Middle frontal gyrus (tissue), 1 donor: ENCODE data around the gene NARS2.
"Not testable (repeated sequence)": the region's sequence is repeated elsewhere in the genome, so short reads cannot be mapped to it uniquely, and the experiment has no call there.

Source experiments
- DNase-seq: peaks from one replicate; pipeline ENCODE4 v3.0.0-alpha.2; 2015; ENCODE audit warnings: low spot score; ENCODE audit errors: extremely low spot score

Gene NARS2

DNA sequence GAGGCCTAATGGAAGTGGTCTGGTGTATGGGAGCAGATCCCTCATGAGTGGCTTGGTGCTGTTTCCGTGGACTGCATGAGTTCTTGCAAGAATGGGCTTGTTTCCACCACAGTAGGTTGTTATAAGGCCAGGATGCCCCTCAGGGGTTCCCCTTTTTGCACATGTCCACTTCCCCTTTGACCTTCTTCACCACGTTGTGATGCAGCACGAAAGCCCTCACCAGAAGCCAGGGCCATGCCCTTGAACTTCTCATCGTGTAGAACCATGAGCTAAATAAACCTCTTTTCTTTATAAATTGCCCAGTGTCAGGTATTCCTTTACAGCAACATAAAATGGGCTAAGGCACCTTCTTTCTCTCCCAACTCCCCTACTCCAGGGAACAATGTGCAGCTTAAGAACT is 2.8 kb upstream of the NARS2 start:
- DNase-seq: no peak

DNA sequence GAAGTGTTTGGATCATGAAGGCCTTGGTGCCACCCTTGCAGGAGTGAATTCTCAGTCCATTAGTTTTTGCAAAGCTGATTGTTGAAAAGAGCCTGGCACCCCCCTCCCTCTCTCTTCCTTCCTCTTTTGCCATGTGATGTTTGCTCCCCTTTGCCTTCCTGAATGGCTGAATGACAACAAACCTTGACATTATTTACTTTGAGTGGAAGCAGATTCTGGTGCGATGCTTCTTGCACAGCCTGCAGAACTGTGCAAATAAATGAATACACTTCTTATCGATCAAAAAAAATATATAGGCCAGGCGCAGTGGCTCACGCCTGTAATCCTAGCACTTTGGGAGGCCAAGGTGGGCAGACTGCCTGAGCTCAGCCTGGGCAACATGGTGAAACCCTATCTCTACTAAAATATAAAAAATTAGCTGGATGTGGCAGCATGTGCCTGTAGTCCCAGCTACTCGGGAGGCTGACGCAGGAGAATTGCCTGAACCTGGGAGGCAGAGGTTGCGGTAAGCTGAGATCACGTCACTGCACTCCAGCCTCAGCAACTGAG is 2.0 kb upstream of the NARS2 start:
- no peak for DNase-seq

DNA sequence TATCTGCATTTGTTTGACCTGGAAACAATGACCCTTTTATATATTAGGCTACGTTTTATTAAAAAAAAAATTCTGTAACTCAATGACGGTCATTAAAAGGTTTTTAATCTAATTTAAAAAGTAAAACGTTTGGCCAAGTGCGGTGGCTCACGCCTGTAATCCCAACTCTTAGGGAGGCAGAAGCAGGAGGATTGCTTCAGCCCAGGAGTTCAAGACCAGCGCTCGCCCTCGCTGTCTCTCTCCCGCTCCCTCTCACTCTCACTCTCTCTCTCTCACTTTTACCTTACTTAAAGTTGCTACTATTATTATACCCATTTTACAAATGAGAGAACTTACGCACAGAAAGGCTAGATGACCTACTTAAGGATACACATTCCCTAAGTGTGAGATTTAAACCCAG is 814 bp upstream of the NARS2 start:
- DNase-seq: no peak

DNA sequence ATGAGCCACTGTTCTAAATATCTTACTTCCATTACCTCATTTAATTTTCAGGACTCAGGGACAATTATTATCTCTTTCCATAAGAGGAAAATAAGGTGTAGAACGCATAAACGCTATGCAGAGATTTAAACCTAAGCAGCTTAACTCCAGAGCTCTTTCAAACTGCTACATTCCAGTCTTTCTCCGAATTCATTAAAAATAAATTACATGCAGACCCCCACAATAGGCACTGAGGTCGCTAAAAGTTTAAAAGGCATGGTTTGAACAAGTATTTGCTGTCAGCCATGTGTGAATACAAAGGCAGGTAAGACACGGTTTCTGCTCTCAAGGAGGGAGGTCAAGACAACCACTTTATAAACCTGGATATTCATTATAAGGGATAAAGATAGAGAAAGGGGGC is 983 bp downstream of the NARS2 start:
- no peak for DNase-seq

DNA sequence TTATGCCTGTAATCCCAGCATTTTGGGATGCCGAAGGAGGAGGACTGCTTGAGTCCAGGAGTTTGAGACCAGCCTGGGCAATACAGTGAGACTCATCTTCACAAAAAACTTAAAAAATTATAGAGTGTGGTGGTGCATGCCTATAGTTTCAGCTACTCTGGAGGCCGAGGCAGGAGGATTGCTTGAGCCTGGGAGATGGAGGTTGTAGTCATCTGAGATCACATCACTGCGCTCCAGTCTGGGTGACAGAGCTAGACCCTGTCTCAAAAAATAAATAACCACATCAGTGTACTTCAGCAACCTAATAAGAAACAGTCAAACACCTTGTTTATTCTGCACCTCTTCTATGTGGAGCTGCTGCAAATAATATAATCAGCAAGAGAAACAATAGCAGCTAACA is 1.4 kb downstream of the NARS2 start:
- no peak for DNase-seq

DNA sequence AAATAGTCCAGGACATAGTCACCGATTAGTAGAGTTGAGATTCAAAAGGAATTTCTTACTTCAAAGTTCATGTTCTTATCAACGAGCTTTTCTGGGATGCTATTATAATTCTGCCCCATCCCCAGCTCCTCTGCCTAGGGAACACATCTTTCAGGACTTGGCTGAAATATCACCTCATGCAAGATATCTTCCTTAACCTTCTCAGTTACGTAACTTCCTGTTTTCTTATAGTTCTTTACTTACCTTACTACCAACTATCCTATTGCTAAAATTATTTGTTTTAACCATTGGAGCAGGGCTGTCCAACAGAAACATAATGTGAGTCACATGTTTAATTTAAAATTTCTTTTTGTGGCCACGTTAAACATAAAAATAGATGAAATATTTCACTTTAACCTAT is 2.3 kb downstream of the NARS2 start:
- DNase-seq: no peak

DNA sequence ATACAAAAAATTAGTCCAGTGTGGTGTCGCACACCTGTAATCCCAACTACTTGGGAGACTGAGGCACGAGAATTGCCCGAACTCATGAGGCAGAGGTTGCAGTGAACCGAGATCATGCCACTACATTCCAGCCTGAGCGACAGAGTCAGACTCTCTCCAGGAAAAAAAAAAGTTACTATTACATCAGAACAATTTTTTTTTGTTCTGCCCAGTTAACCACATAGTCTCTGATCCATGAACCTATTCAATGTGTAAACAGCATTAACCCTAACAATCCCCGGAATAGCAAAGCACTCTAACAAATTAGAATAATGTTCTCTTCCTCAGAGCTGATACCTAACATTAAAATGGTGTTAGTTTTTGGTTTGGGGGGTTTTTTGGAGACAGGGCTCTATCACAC is 4.6 kb downstream of the NARS2 start:
- DNase-seq: no peak

DNA sequence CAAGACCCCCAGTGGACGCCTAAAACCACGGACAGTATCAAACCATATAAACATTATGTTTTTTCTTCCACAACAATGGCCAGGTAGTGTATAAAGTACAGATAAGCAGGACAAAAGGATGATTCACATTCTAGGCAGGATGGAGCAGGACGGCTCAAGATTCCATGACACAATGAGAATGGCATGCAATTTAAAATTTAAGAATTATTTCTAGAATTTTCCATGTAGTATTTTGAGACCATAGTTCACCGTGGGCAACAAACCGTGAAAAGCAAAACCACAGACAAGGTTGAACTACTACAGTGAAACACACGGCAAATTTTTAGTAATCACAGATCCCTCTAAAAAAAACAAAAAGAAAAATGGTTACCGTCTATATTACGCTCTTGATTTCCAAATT is 7.5 kb downstream of the NARS2 start:
- DNase-seq: no peak

DNA sequence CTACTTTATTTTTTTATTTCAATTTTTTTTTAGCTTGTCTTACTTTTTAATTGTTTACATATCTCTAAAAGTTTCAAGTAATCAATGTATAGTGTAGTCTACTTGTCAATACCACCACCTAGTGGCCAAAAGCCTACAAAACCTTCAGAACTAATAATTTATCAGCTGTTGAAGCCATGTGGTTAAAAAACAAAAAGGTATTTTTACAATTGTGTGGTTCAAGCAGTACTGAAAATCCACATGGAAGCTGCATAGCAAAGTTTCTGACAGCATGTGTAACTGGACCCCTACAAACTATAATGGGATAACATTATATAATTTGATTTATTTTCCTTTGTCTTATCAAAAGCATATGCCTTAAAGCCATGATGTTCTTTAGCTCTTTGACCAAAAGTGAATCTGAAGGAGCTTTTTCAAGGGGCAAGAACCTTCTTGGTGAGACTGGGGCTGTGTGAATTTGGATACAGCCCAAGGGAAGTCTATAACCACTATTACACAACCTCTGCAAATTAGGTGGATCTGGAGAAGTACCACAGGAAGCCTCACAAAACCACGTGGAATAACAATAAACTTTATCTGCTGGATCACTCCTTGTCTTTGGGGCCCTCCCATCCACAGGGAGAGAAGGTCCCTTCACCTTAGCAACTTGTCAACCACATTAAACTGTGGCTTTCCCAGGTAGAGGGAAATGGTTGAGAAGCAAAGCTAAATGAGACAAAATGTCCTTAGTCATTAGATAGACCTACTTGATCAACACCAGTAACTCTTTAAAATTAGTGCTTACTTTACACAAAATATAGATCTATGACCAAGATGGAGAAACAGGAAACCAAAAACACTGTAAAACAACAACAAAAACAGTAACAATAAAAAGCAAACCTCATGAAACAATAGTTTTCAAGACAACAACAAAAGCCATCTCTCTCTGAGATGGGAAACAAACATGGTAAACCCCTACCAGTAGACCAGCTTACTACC is 9.9 kb downstream of the NARS2 start:
- DNase-seq: peak; percentile 72

DNA sequence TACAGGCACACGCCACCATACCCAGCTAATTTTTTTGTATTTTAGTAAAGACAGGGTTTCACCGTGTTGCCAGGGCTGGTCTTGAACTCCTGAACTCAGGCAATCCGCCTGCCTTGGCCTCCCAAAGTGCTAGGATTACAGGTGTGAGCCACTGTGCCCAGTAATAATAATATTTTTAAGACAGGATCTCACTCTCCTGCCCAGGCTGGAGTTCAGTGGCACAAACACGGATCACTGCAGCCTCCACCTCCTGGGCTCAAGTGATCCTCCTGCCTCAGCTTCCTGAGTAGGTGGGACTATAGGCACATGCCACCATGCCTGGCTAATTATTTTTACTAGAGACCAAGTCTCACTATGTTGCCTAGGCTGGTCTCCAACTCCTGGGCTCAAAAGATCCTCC is 10.6 kb downstream of the NARS2 start:
- DNase-seq: not testable (repeated sequence)

DNA sequence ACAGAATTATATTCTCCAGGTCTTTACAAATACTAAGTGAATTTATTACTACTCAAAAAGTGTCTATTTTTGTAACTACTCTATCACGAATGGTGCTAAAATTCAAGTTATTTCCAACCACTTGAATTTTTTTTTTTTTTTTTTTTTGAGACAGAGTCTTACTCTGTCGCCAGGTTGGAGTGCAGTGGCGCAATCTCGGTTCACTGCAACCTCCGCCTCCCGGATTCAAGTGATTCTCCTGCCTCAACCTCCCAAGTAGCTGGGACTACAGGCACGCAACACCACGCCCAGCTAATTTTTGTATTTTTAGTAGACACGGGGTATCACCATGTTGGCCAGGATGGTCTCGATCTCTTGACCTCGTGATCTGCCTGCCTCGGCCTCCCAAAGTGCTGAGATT is 11.6 kb downstream of the NARS2 start:
- not testable (repeated sequence) for DNase-seq

DNA sequence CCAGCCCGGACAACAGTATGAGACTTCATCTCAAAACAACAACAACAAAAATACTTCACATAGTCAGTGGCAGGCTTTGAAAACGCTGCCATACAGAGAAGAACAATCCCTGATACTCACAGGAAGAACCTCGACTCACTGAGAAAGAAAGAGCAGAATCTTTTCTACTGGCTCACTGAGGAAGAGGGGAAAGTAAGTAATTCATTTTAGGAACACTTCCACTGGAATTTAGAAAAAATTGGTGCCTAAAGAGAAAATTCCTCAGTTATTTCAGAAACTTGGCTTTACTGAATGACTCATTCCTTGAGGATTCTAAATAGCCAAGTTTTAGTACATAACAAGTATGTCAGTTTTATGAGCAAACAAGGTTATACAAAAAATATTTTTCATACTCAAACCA is 12.3 kb downstream of the NARS2 start:
- DNase-seq: no peak

DNA sequence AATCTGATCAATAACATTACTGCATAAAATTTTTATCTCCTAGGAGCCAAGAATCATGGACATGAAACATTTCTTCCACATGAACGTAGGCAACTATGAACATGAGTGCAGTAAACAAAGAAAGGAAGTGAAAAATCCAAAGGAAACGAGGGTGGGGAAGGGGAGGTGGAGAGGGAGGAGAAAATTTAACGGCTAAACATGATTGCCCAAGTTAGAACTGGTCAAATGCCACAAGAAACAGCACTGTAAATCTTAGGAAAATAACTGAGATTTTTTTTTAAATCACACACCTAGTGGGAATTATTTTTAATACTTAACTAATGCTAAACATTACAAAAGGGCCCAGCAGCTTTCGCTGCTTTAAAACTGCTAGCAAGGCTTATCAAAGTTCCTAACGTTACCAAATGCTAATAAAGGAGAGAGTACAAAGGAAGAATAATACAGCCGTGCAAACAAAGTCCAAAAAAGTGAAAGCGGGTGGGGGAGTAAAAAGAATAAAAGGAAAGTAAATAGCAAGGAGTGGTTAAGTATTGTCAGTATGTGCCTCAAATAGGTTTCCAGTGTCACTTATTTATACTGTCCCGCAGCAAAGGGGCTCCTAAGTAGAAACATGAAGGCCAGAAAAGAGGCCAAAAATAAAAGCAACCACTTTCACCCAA is 13.7 kb downstream of the NARS2 start:
- DNase-seq: no peak

DNA sequence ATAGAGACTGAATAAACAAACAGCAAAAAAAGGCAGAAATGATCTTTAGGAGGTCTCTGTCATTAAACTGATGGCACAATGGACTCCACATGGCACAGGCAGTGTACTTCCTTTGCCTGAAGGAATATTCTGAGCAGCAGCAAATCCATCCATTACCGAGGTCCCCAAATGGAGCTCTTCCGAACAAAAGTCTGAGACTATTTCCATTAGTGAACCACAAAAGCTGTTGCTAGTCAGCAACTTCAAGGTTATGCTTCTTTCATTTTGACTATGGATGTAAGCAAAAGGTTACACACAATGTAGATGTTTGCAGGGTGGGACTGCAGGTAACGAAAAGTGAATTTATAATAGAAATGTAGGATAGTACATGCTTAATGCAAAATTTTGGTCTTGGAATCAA is 14.5 kb downstream of the NARS2 start:
- DNase-seq: no peak

DNA sequence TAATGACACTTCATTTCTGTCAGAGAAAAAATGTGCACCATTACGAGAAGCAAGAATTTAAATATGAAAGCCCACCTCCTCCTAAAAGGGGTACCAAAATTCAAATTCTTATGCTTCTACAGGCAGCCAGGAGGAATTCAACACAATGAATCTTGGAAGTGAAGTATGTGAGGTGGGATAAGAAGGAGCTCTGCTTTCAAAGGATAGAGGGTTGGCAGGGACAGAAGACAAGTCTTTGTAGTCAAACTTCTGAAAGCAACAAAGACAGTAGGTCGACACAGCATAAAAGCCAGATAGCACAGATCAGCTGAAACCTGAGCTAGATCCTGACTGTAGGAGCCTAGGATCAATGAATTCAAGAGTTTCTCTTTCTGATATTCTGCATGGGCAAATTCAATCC is 17.4 kb downstream of the NARS2 start:
- no peak for DNase-seq

DNA sequence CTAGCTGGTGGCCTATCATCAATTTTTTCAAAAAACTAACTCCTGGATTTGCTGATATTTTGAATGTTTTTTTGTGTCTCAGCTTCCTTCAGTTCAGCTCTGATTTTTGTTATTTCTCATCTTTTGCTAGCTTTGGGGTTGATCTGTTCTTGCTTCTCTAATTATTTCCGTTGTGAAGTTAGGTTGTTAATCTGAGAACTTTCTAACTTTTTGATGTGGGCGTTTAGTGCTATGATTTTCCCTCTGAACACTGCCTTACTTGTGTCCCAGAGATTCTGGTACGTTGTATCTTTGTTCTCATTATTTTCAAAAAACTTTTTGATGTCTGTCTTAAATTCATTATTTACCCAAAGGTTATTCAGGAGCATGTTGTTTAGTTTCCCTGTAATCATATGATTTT is 19.1 kb downstream of the NARS2 start:
- DNase-seq: no peak

DNA sequence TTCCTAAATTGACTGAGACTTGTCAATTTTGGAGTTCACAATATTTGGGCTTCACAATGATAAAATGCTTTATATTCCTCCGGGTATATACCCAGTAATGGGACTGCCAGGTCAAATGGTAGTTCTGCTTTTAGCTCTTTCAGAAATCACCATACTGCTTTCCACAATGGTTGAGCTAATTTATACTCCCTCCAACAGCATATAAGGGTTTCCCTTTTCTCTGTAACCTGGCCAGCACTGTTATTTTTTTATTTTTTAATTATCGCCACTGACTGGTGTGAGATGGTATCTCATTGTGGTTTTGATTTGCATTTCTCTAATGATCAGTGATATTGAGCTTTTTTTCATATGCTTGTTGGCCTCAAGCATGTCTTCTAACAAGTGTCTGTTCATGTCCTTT is 21.8 kb downstream of the NARS2 start:
- no peak for DNase-seq

DNA sequence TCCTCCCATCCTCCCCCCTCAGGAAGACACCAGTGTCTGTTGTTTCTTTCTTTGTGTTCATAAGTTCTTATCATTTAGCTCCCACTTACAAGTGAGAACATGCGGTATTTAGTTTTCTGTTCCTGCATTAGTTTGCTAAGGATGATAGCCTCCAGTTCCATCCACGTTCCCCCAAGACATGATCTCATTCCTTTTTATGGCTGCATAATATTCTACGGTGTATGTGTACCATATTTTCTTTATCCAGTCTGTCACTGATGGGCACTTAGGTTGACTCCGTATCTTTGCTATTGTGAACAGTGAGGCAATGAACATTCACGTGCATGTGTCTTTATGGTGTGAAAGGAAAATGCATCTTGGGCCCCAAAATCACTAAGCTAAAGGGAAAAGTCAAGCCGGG is 22.5 kb downstream of the NARS2 start:
- not testable (repeated sequence) for DNase-seq

DNA sequence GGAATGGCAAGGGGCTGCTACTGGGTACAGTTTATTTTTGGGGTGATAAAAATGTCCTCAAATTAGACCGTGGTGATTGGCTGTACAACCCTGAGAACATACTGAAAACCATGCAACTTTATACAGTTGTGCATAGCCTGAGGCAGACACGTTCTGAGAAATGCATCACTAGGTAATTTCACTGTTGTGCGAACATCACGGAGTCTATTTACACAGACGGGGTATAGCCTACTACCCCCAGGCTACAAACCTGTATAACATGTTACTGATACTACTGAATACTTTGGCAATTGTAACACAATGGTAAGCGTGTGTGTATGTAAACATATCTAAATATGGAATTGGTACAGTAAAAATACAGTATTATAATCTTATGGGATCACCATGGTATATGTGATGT is 23.6 kb downstream of the NARS2 start:
- DNase-seq: no peak

DNA sequence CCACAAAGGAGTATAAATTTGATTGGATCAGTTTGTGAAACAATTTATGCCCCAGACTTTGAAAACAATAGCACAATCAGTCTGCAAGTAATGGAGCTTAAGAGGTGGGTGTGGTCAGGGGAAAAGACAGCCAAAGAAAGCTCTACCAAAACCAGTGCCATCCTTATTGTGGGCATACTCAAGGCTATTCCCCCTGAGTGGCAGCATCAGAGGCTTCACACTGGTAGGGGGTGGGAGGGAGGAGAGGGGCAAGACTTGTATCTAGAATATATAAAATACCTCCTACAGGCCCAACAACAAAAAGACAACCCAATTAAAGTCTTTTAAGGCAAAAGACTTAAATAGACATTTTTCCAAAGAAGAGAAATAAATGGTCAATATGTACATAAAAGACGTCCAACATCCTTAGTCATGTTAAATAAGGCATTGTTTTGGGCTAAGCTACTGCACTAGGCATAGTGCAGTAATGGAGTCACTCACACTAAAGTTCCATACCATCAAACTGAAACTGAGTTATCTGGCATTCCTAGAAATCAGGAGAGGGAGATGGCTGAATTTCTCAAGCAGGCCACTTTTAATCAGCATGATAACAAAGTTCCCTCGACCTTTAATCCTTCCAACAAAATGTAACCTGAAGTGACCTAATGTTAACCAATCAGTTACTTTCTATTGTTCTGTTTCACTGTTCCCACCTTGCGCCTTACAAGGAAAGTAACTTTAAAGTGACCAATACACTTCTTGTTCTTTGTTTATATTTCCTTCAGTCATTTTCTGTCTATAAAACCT is 24.8 kb downstream of the NARS2 start:
- no peak for DNase-seq

DNA sequence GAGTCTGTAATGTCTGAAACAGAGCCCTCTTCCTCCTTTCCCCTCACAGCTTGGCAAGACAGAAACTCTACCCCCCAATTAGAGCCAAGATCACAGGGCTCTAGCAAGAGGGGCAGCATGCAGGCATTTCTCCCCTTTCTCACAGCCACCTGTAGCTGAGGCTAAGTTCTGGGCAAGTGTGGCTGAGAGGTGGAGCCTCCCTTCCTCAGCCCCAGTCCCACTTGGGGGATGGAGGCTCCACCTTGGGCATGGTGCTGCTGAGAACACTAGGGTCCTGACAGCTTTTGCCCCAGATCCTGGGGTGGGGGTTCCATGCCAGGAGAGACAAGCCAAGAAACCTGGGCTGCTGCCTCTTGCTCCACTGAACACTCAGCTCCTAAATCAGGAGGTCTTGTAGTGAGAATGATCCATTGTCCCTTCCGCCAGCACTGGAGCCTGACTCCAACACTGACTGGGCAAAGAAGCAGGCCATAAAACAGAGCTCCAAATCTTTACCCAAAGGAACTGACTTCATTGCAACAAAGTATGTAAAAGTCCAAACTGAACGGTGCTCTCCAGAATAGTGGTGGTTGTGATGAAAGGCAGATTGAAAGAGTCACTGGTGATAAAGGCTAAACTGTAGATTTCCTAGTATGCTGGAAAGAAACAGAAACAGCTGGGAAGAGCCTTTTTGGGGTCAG is 25.6 kb downstream of the NARS2 start:
- no peak for DNase-seq
